ENCODE data around the gene AP4E1. TPM values are rescaled to one million over a fixed set of nuclear protein-coding genes. Genes with fewer than 3 reads are reported as not detected.

AP4E1 gene
- total RNA-seq, 2 experiments from 2014 or later, result 7.6 to 14.8 TPM

- CTCF ChIA-PET (ENCODE audit: unreplicated experiment), result no interaction called here
- Histone ChIP-seq H3K4me3 (ENCODE audit: low read depth, low read length, poor library complexity, severe bottlenecking) (no peak overlapping the region), H3K9me2 (ENCODE audit: insufficient read depth, low read length) (no peaks in the 10 kb centered on the region), H3K36me3 (ENCODE audit: insufficient read depth, low read length) (no peaks in the 10 kb centered on the region), H3K4me1 (ENCODE audit: insufficient read depth, low read length, poor library complexity, severe bottlenecking) (no peaks in the 10 kb centered on the region), H4K20me1 (ENCODE audit: insufficient read depth, low read length) (no peaks in the 10 kb centered on the region), H3K27ac (ENCODE audit: low read depth, low read length, poor library complexity, severe bottlenecking) (no peak overlapping the region), H2AFZ (ENCODE audit: low read length) (no peak overlapping the region), H3K4me2 (ENCODE audit: low read length) (no peak overlapping the region), H3K79me2 (ENCODE audit: insufficient read depth, low read depth, low read length) (no peaks in the 10 kb centered on the region), H3K9me3 (ENCODE audit: low read length) (no peaks in the 10 kb centered on the region)
- BruUV-seq (replicated peaks), result no TSS peak
- intact Hi-C loops (cut with micrococcal nuclease; ENCODE audit: unreplicated experiment), result no loop called here
- no peak for DNase-seq (ENCODE audit: low spot score)
- POLR2A ChIA-PET, result no interaction called here
- TF ChIP-seq CTCF (conservative IDR thresholded peaks at IDR 0.05; ENCODE audit: low read length) (no peak), EZH2phosphoT487 (IDR thresholded peaks at IDR 0.05; ENCODE audit: borderline replicate concordance, low read depth, low read length) (no peak)
Measured at GRCh38 chr15:50862553-50862952, 45.9 kb upstream of the AP4E1 start.

GRCh38 chr15:50864873-50865272, 43.6 kb upstream of the AP4E1 start:
- H4K20me1 ChIP-seq (ENCODE audit: insufficient read depth, low read length), result no peaks in the 10 kb centered on the region
- no peaks in the 10 kb centered on the region for H3K9me3 ChIP-seq (ENCODE audit: low read length)
- no peak overlapping the region for H2AFZ ChIP-seq (ENCODE audit: low read length)
- no TSS peak for BruUV-seq (replicated peaks)
- no peaks in the 10 kb centered on the region for H3K36me3 ChIP-seq (ENCODE audit: insufficient read depth, low read length)
- H3K4me1 ChIP-seq (ENCODE audit: insufficient read depth, low read length, poor library complexity, severe bottlenecking), result no peaks in the 10 kb centered on the region
- no peaks in the 10 kb centered on the region for H3K9me2 ChIP-seq (ENCODE audit: insufficient read depth, low read length)
- CTCF ChIA-PET (ENCODE audit: unreplicated experiment), result no interaction called here
- no peak for DNase-seq (ENCODE audit: low spot score)
- POLR2A ChIA-PET, result interaction anchor here (0.7 to 1.4 kb wide), 3 partner anchors 8 to 950 kb away, joined by 3 to 4 read pairs (median 4); no protein-coding TSS in a partner anchor
- no peaks in the 10 kb centered on the region for H3K79me2 ChIP-seq (ENCODE audit: insufficient read depth, low read depth, low read length)
- intact Hi-C loops (cut with micrococcal nuclease; ENCODE audit: unreplicated experiment), result no loop called here
- H3K4me3 ChIP-seq (ENCODE audit: low read depth, low read length, poor library complexity, severe bottlenecking), result no peak overlapping the region
- no peak for TF ChIP-seq CTCF (conservative IDR thresholded peaks at IDR 0.05; ENCODE audit: low read length)
- TF ChIP-seq EZH2phosphoT487 (IDR thresholded peaks at IDR 0.05; ENCODE audit: borderline replicate concordance, low read depth, low read length), result no peak
- no peak overlapping the region for H3K27ac ChIP-seq (ENCODE audit: low read depth, low read length, poor library complexity, severe bottlenecking)
- no peak overlapping the region for H3K4me2 ChIP-seq (ENCODE audit: low read length)

- BruUV-seq (replicated peaks), result no TSS peak
- CTCF ChIA-PET (ENCODE audit: unreplicated experiment), result no interaction called here
- Histone ChIP-seq H3K4me2 (ENCODE audit: low read length) (no peak overlapping the region), H3K79me2 (ENCODE audit: insufficient read depth, low read depth, low read length) (no peaks in the 10 kb centered on the region), H3K4me3 (ENCODE audit: low read depth, low read length, poor library complexity, severe bottlenecking) (no peak overlapping the region), H3K9me2 (ENCODE audit: insufficient read depth, low read length) (no peaks in the 10 kb centered on the region), H3K9me3 (ENCODE audit: low read length) (no peaks in the 10 kb centered on the region), H2AFZ (ENCODE audit: low read length) (no peak overlapping the region), H3K36me3 (ENCODE audit: insufficient read depth, low read length) (no peaks in the 10 kb centered on the region), H3K4me1 (ENCODE audit: insufficient read depth, low read length, poor library complexity, severe bottlenecking) (no peaks in the 10 kb centered on the region), H3K27ac (ENCODE audit: low read depth, low read length, poor library complexity, severe bottlenecking) (no peak overlapping the region), H4K20me1 (ENCODE audit: insufficient read depth, low read length) (no peaks in the 10 kb centered on the region)
- TF ChIP-seq EZH2phosphoT487 (IDR thresholded peaks at IDR 0.05; ENCODE audit: borderline replicate concordance, low read depth, low read length), result no peak
- TF ChIP-seq CTCF (conservative IDR thresholded peaks at IDR 0.05; ENCODE audit: low read length), result no peak
- POLR2A ChIA-PET, result interaction anchor here (0.6 to 0.7 kb wide), 3 partner anchors 227 to 951 kb away, joined by 3 to 4 read pairs (median 3); no protein-coding TSS in a partner anchor
- no peak for DNase-seq (ENCODE audit: low spot score)
- intact Hi-C loops (cut with micrococcal nuclease; ENCODE audit: unreplicated experiment), result no loop called here
Measured at GRCh38 chr15:50865515-50866353, 42.7 kb upstream of the AP4E1 start.

All from OCI-LY7 (cell line).